Measurements from ENCODE around the gene DTX2.
"Not testable (repeated sequence)": the region's sequence is repeated elsewhere in the genome, so short reads cannot be mapped to it uniquely, and the experiment has no call there.

DTX2 gene

GRCh38 chr7:76443846-76444245 lies 17.7 kb upstream of the DTX2 start:
- H3K4me1 ChIP-seq (ENCODE audit: control insufficient read depth, insufficient read depth, low read length); H3K4me3 ChIP-seq (ENCODE audit: insufficient read depth, low read depth, low read length); H3K36me3 ChIP-seq (ENCODE audit: control insufficient read depth, insufficient read depth, low read length); H3K27me3 ChIP-seq (ENCODE audit: control insufficient read depth, insufficient read depth, low read length, poor library complexity, severe bottlenecking); H3K9me3 ChIP-seq (ENCODE audit: control insufficient read depth, low read length); H3K27ac ChIP-seq (ENCODE audit: insufficient read depth, low read depth, low read length, poor library complexity, severe bottlenecking): not testable (repeated sequence)
- 84 to 94% methylated on average over 8 of the region's 12 CpGs for WGBS, 2 experiments

- H3K4me1 ChIP-seq (ENCODE audit: control insufficient read depth, insufficient read depth, low read length); H3K27ac ChIP-seq (ENCODE audit: insufficient read depth, low read depth, low read length, poor library complexity, severe bottlenecking); H3K9me3 ChIP-seq (ENCODE audit: control insufficient read depth, low read length); H3K27me3 ChIP-seq (ENCODE audit: control insufficient read depth, insufficient read depth, low read length, poor library complexity, severe bottlenecking); H3K36me3 ChIP-seq (ENCODE audit: control insufficient read depth, insufficient read depth, low read length); H3K4me3 ChIP-seq (ENCODE audit: insufficient read depth, low read depth, low read length): not testable (repeated sequence)
- WGBS, 2 experiments = 70 to 87% methylated on average over 4 of the region's 5 CpGs
These were observed 15.9 kb upstream of the DTX2 start for GRCh38 chr7:76445577-76446008.

- H3K27me3 ChIP-seq (ENCODE audit: control insufficient read depth, insufficient read depth, low read length, poor library complexity, severe bottlenecking); H3K4me3 ChIP-seq (ENCODE audit: insufficient read depth, low read depth, low read length); H3K36me3 ChIP-seq (ENCODE audit: control insufficient read depth, insufficient read depth, low read length); H3K9me3 ChIP-seq (ENCODE audit: control insufficient read depth, low read length); H3K27ac ChIP-seq (ENCODE audit: insufficient read depth, low read depth, low read length, poor library complexity, severe bottlenecking); H3K4me1 ChIP-seq (ENCODE audit: control insufficient read depth, insufficient read depth, low read length): not testable (repeated sequence)
- WGBS, 2 experiments = no CpG with 5 or more reads among the region's 4 CpGs
These were observed 4.5 kb upstream of the DTX2 start for GRCh38 chr7:76457017-76457416.

- not testable (repeated sequence) for H3K27ac ChIP-seq (ENCODE audit: insufficient read depth, low read depth, low read length, poor library complexity, severe bottlenecking); H3K36me3 ChIP-seq (ENCODE audit: control insufficient read depth, insufficient read depth, low read length); H3K27me3 ChIP-seq (ENCODE audit: control insufficient read depth, insufficient read depth, low read length, poor library complexity, severe bottlenecking); H3K9me3 ChIP-seq (ENCODE audit: control insufficient read depth, low read length); H3K4me3 ChIP-seq (ENCODE audit: insufficient read depth, low read depth, low read length); H3K4me1 ChIP-seq (ENCODE audit: control insufficient read depth, insufficient read depth, low read length)
- 0 to 9% methylated on average over 1 of the region's 4 CpGs for WGBS, 2 experiments
These were observed 3.0 kb upstream of the DTX2 start for GRCh38 chr7:76458504-76458903.

- not testable (repeated sequence) for H3K4me3 ChIP-seq (ENCODE audit: insufficient read depth, low read depth, low read length); H3K27me3 ChIP-seq (ENCODE audit: control insufficient read depth, insufficient read depth, low read length, poor library complexity, severe bottlenecking); H3K27ac ChIP-seq (ENCODE audit: insufficient read depth, low read depth, low read length, poor library complexity, severe bottlenecking); H3K4me1 ChIP-seq (ENCODE audit: control insufficient read depth, insufficient read depth, low read length); H3K9me3 ChIP-seq (ENCODE audit: control insufficient read depth, low read length); H3K36me3 ChIP-seq (ENCODE audit: control insufficient read depth, insufficient read depth, low read length)
- 92 to 98% methylated on average over 12 of the region's 20 CpGs for WGBS, 2 experiments
These were observed 742 bp upstream of the DTX2 start for GRCh38 chr7:76460767-76461166.

GRCh38 chr7:76462271-76462882 lies 868 bp downstream of the DTX2 start:
- not testable (repeated sequence) for H3K27me3 ChIP-seq (ENCODE audit: control insufficient read depth, insufficient read depth, low read length, poor library complexity, severe bottlenecking); H3K9me3 ChIP-seq (ENCODE audit: control insufficient read depth, low read length); H3K4me1 ChIP-seq (ENCODE audit: control insufficient read depth, insufficient read depth, low read length); H3K4me3 ChIP-seq (ENCODE audit: insufficient read depth, low read depth, low read length); H3K27ac ChIP-seq (ENCODE audit: insufficient read depth, low read depth, low read length, poor library complexity, severe bottlenecking); H3K36me3 ChIP-seq (ENCODE audit: control insufficient read depth, insufficient read depth, low read length)
- WGBS, 2 experiments = no CpG with 5 or more reads among the region's 17 CpGs

- H3K9me3 ChIP-seq (ENCODE audit: control insufficient read depth, low read length); H3K4me3 ChIP-seq (ENCODE audit: insufficient read depth, low read depth, low read length); H3K27ac ChIP-seq (ENCODE audit: insufficient read depth, low read depth, low read length, poor library complexity, severe bottlenecking); H3K27me3 ChIP-seq (ENCODE audit: control insufficient read depth, insufficient read depth, low read length, poor library complexity, severe bottlenecking); H3K4me1 ChIP-seq (ENCODE audit: control insufficient read depth, insufficient read depth, low read length); H3K36me3 ChIP-seq (ENCODE audit: control insufficient read depth, insufficient read depth, low read length): not testable (repeated sequence)
- WGBS, 2 experiments = 88% methylated on average over 4 of the region's 5 CpGs
These were observed 3.5 kb downstream of the DTX2 start for GRCh38 chr7:76464959-76465358.

GRCh38 chr7:76465950-76466349 lies 4.4 kb downstream of the DTX2 start:
- H3K9me3 ChIP-seq (ENCODE audit: control insufficient read depth, low read length); H3K27me3 ChIP-seq (ENCODE audit: control insufficient read depth, insufficient read depth, low read length, poor library complexity, severe bottlenecking); H3K4me3 ChIP-seq (ENCODE audit: insufficient read depth, low read depth, low read length); H3K36me3 ChIP-seq (ENCODE audit: control insufficient read depth, insufficient read depth, low read length); H3K27ac ChIP-seq (ENCODE audit: insufficient read depth, low read depth, low read length, poor library complexity, severe bottlenecking); H3K4me1 ChIP-seq (ENCODE audit: control insufficient read depth, insufficient read depth, low read length): not testable (repeated sequence)
- WGBS, 2 experiments = no CpG with 5 or more reads among the region's 8 CpGs

- WGBS, 2 experiments = 94 to 95% methylated on average over 10 of the region's 14 CpGs
These were observed 6.4 kb downstream of the DTX2 start for GRCh38 chr7:76467743-76468404.

GRCh38 chr7:76471556-76472221 lies 10.2 kb downstream of the DTX2 start:
- 87 to 94% methylated on average over 8 of the region's 10 CpGs for WGBS, 2 experiments
- H3K27ac ChIP-seq (ENCODE audit: insufficient read depth, low read depth, low read length, poor library complexity, severe bottlenecking); H3K9me3 ChIP-seq (ENCODE audit: control insufficient read depth, low read length); H3K4me3 ChIP-seq (ENCODE audit: insufficient read depth, low read depth, low read length); H3K4me1 ChIP-seq (ENCODE audit: control insufficient read depth, insufficient read depth, low read length); H3K36me3 ChIP-seq (ENCODE audit: control insufficient read depth, insufficient read depth, low read length); H3K27me3 ChIP-seq (ENCODE audit: control insufficient read depth, insufficient read depth, low read length, poor library complexity, severe bottlenecking): not testable (repeated sequence)

More at GRCh38 chr7:76467743-76468404, 6.4 kb downstream of the DTX2 start:
- H3K4me3 ChIP-seq (ENCODE audit: insufficient read depth, low read depth, low read length); H3K27ac ChIP-seq (ENCODE audit: insufficient read depth, low read depth, low read length, poor library complexity, severe bottlenecking); H3K27me3 ChIP-seq (ENCODE audit: control insufficient read depth, insufficient read depth, low read length, poor library complexity, severe bottlenecking); H3K4me1 ChIP-seq (ENCODE audit: control insufficient read depth, insufficient read depth, low read length); H3K36me3 ChIP-seq (ENCODE audit: control insufficient read depth, insufficient read depth, low read length); H3K9me3 ChIP-seq (ENCODE audit: control insufficient read depth, low read length): not testable (repeated sequence)
